Ishikawa (cell line): ENCODE data around the gene KXD1.

Experiments
- CEBPB ChIP-seq: IDR thresholded peaks from 2 replicates; pipeline ENCODE4 v1.6.1; 2012
- CREB1 ChIP-seq: IDR thresholded peaks from 2 replicates; pipeline ENCODE4 v1.6.1; 2012; ENCODE audit warnings: low read depth
- EGR1 ChIP-seq: IDR thresholded peaks from 2 replicates; pipeline ENCODE4 v1.6.1; 2012
- EP300 ChIP-seq: IDR thresholded peaks from 2 replicates; pipeline ENCODE4 v1.6.1; 2012; ENCODE audit warnings: borderline replicate concordance
- FOXM1 ChIP-seq: IDR thresholded peaks from 2 replicates; pipeline ENCODE4 v1.6.1; 2012; ENCODE audit warnings: low read depth, borderline replicate concordance
- RAD21 ChIP-seq: IDR thresholded peaks from 2 replicates; pipeline ENCODE4 v1.6.1; 2012; ENCODE audit warnings: low read depth
- REST ChIP-seq: IDR thresholded peaks from 2 replicates; pipeline ENCODE4 v1.6.1; 2012; ENCODE audit warnings: low read depth, mild to moderate bottlenecking
- TAF1 ChIP-seq: IDR thresholded peaks from 2 replicates; pipeline ENCODE4 v1.6.1; 2012; ENCODE audit warnings: low read depth, mild to moderate bottlenecking
- TCF12 ChIP-seq: IDR thresholded peaks from 2 replicates; pipeline ENCODE4 v1.6.1; 2012; ENCODE audit warnings: low read depth
- TEAD4 ChIP-seq: IDR thresholded peaks from 2 replicates; pipeline ENCODE4 v1.6.1; 2012
- USF1 ChIP-seq: IDR thresholded peaks from 2 replicates; pipeline ENCODE4 v1.6.1; 2012
- YY1 ChIP-seq: IDR thresholded peaks from 2 replicates; pipeline ENCODE4 v1.6.1; 2012; ENCODE audit warnings: low read depth
- ZBTB7A ChIP-seq: IDR thresholded peaks from 2 replicates; pipeline ENCODE4 v1.6.1; 2012; ENCODE audit warnings: low read depth
- TF ChIP-seq, protein P1 (sequence below): IDR thresholded peaks from 2 replicates; pipeline ENCODE4 v1.6.1; 2012

GRCh38 chr19:18520848-18521691, 36.6 kb upstream of the KXD1 start:
- TF ChIP-seq EP300 (no peak), TCF12 (peak; percentile 11; the same call in 1 of the 2 replicates), YY1 (peak; percentile 5; the same call in 1 of the 2 replicates), CEBPB (no peak), TAF1 (0 out of 2 replicates have a peak, but pooled peaks have one; percentile 12), CREB1 (no peak), TEAD4 (no peak), REST (no peak), USF1 (no peak), RAD21 (no peak), EGR1 (no peak), ZBTB7A (no peak), FOXM1 (no peak)
- TF ChIP-seq, protein P1, sequence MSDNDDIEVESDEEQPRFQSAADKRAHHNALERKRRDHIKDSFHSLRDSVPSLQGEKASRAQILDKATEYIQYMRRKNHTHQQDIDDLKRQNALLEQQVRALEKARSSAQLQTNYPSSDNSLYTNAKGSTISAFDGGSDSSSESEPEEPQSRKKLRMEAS: no peak; the same call in 1 of the 2 replicates
